H1 (cell line): ENCODE data around the gene SHC3. TPM values are rescaled to one million over a fixed set of nuclear protein-coding genes. Genes with fewer than 3 reads are reported as not detected.

Experiments used
- CTCF ChIA-PET: fragments of 300-600 bp; sonication (Branson Sonifier 250); formaldehyde crosslinking; loops from one replicate; lab custom pipeline; 2021; ENCODE audit not compliant: partially characterized antibody; lab: Charles Lee
- POLR2A ChIA-PET: fragments of 300-600 bp; sonication (Branson Sonifier 250); formaldehyde crosslinking; loops from one replicate; lab custom pipeline; 2021; ENCODE audit warnings: inconsistent platforms; ENCODE audit not compliant: partially characterized antibody; lab: Charles Lee
- DNase-seq, 2 experiments: peaks; one replicate each; pipeline versions ENCODE4 v3.0.0 to v3.0.0-alpha.2; 2010 to 2022; ENCODE audit warnings: low spot score in 2 of 2, low read depth in 1 of 2, mixed read lengths in 1 of 2
- FAIRE-seq: peaks from 2 replicates; lab custom pipeline; 2011; peaks lifted over from hg19 to GRCh38; lab: Jason Lieb, UNC
- H2AFZ ChIP-seq: 2 replicates; pipeline ENCODE4 v1.8.1; 2012; ENCODE audit warnings: low read length, inconsistent platforms
- H2AK5ac ChIP-seq: 2 replicates; pipeline ENCODE4 v1.6.1; 2013; ENCODE audit warnings: low read depth, low read length
- H2BK120ac ChIP-seq: replicated peaks from 2 replicates; pipeline ENCODE3; 2013; ENCODE audit warnings: low read depth, low read length, inconsistent platforms
- H2BK12ac ChIP-seq: 2 replicates; pipeline ENCODE4 v1.6.1; 2013; ENCODE audit warnings: low read depth, low read length
- H2BK15ac ChIP-seq: 2 replicates; pipeline ENCODE4 v1.6.1; 2013; ENCODE audit warnings: low read length
- H2BK20ac ChIP-seq: 2 replicates; pipeline ENCODE4 v1.6.1; 2013; ENCODE audit warnings: low read length
- H2BK5ac ChIP-seq: 2 replicates; pipeline ENCODE4 v1.6.1; 2013; ENCODE audit warnings: low read depth, low read length
- H3K14ac ChIP-seq: 2 replicates; pipeline ENCODE4 v1.6.1; 2013; ENCODE audit warnings: inconsistent platforms; ENCODE audit not compliant: insufficient read length
- H3K18ac ChIP-seq: 2 replicates; pipeline ENCODE4 v1.6.1; 2013; ENCODE audit warnings: low read length; ENCODE audit errors: extremely low read depth
- H3K23ac ChIP-seq: 2 replicates; pipeline ENCODE4 v1.6.1; 2013; ENCODE audit warnings: inconsistent platforms; ENCODE audit not compliant: insufficient read length
- H3K23me2 ChIP-seq: 2 replicates; pipeline ENCODE4 v1.6.1; 2013; ENCODE audit warnings: low read depth, low read length
- H3K27ac ChIP-seq: 2 replicates; pipeline ENCODE4 v1.6.1; 2011; ENCODE audit warnings: low read depth, low read length, inconsistent platforms
- H3K27me3 ChIP-seq, 4 experiments: replicated peaks in 1 of 4; 1 replicate in 1 of 4; 2 replicates in 3 of 4; pipeline versions ENCODE4 v1.6.1 to v1.8.1; 2011 to 2013; ENCODE audit warnings: low read length in 3 of 4, mild to moderate bottlenecking in 3 of 4, inconsistent platforms in 2 of 4, mixed read lengths in 2 of 4, moderate library complexity in 1 of 4; ENCODE audit not compliant: control insufficient read depth in 3 of 4, insufficient read depth in 3 of 4; ENCODE audit errors: extremely low read depth in 1 of 4
- H3K36me3 ChIP-seq, 4 experiments: 2 replicates each; pipeline versions ENCODE4 v1.6.1 to v1.8.1; 2011 to 2013; ENCODE audit warnings: mild to moderate bottlenecking in 4 of 4, low read length in 3 of 4, moderate library complexity in 2 of 4, control low read depth in 1 of 4, inconsistent platforms in 1 of 4; ENCODE audit not compliant: insufficient read depth in 4 of 4, control insufficient read depth in 2 of 4
- H3K4ac ChIP-seq: replicated peaks from 2 replicates; pipeline ENCODE3; 2013; ENCODE audit warnings: low read length, low read depth, mixed read lengths, inconsistent platforms; ENCODE audit not compliant: insufficient read length
- H3K4me1 ChIP-seq, 4 experiments: replicated peaks in 1 of 4; 1 replicate in 1 of 4; 2 replicates in 3 of 4; pipeline versions ENCODE4 v1.6.1 to v1.8.1; 2011 to 2013; ENCODE audit warnings: low read length in 3 of 4, inconsistent platforms in 2 of 4, mixed read lengths in 1 of 4; ENCODE audit not compliant: insufficient read depth in 4 of 4, control insufficient read depth in 3 of 4
- H3K4me2 ChIP-seq, 2 experiments: 2 replicates each; pipeline versions ENCODE4 v1.6.1 to v1.8.1; 2011 to 2013; ENCODE audit warnings: low read depth in 2 of 2, low read length in 2 of 2, control low read depth in 1 of 2, inconsistent platforms in 1 of 2, mild to moderate bottlenecking in 1 of 2; ENCODE audit not compliant: insufficient read depth in 1 of 2
- H3K4me3 ChIP-seq, 4 experiments: fragments of 200-600, 300-600 bp in 1 of 4; sonication (generic), shearing (Covaris generic), sonication (Bioruptor Twin) in 1 of 4; 2 replicates each; pipeline versions ENCODE4 v1.5.1 to v1.8.1; 2011 to 2016; ENCODE audit warnings: low read length in 4 of 4, low read depth in 3 of 4, control low read depth in 2 of 4, inconsistent platforms in 2 of 4, mild to moderate bottlenecking in 2 of 4, mixed read lengths in 1 of 4, moderate library complexity in 1 of 4; ENCODE audit not compliant: insufficient read depth in 2 of 4; ENCODE audit errors: extremely low read depth in 1 of 4
- H3K56ac ChIP-seq: replicated peaks from 2 replicates; pipeline ENCODE3; 2013; ENCODE audit warnings: low read depth, mild to moderate bottlenecking, mixed read lengths, low read length, inconsistent platforms; ENCODE audit not compliant: insufficient read length
- H3K79me1 ChIP-seq: 2 replicates; pipeline ENCODE4 v1.6.1; 2013; ENCODE audit warnings: low read depth, low read length, control low read depth
- H3K79me2 ChIP-seq, 2 experiments: 2 replicates each; pipeline versions ENCODE4 v1.6.1 to v1.8.1; 2012 to 2013; ENCODE audit warnings: low read length in 2 of 2, mild to moderate bottlenecking in 2 of 2, inconsistent platforms in 1 of 2; ENCODE audit not compliant: insufficient read depth in 2 of 2, control insufficient read depth in 1 of 2
- H3K9ac ChIP-seq, 4 experiments: replicated peaks in 1 of 4; 1 replicate in 1 of 4; 2 replicates in 3 of 4; pipeline versions ENCODE4 v1.6.1 to v1.8.1; 2011 to 2013; ENCODE audit warnings: low read depth in 3 of 4, low read length in 3 of 4, control low read depth in 2 of 4, mild to moderate bottlenecking in 2 of 4, moderate library complexity in 2 of 4, inconsistent platforms in 1 of 4; ENCODE audit errors: extremely low read depth in 1 of 4
- H3K9me3 ChIP-seq, 2 experiments: 2 replicates each; pipeline versions ENCODE4 v1.6.1 to v1.8.1; 2012 to 2013; ENCODE audit warnings: mild to moderate bottlenecking in 2 of 2, moderate library complexity in 2 of 2, control low read depth in 1 of 2, inconsistent platforms in 1 of 2, low read depth in 1 of 2, low read length in 1 of 2, mixed read lengths in 1 of 2; ENCODE audit not compliant: insufficient read depth in 2 of 2
- H4K20me1 ChIP-seq, 2 experiments: replicated peaks in 1 of 2; 2 replicates each; pipeline versions ENCODE3 to v1.8.1; 2011 to 2013; ENCODE audit warnings: inconsistent platforms in 2 of 2, low read length in 2 of 2, mild to moderate bottlenecking in 1 of 2; ENCODE audit not compliant: insufficient read depth in 2 of 2, control insufficient read depth in 1 of 2
- H4K5ac ChIP-seq: 2 replicates; pipeline ENCODE4 v1.6.1; 2013; ENCODE audit warnings: low read length, low read depth, mixed read lengths, inconsistent platforms; ENCODE audit not compliant: insufficient read length
- H4K8ac ChIP-seq: 2 replicates; pipeline ENCODE4 v1.8.0; 2013; ENCODE audit warnings: mild to moderate bottlenecking, moderate library complexity, low read length, inconsistent platforms; ENCODE audit not compliant: insufficient read depth; ENCODE audit errors: extremely low read depth
- H4K91ac ChIP-seq: replicated peaks from 2 replicates; pipeline ENCODE3; 2013; ENCODE audit warnings: low read length, mixed read lengths, inconsistent platforms; ENCODE audit not compliant: insufficient read length
- BRCA1 ChIP-seq: IDR thresholded peaks from 2 replicates; pipeline ENCODE4 v1.6.1; 2012; ENCODE audit warnings: low read depth, low read length, improper control_type of control experiment
- CTBP2 ChIP-seq: IDR thresholded peaks from 2 replicates; pipeline ENCODE4 v1.7.0; 2011; ENCODE audit warnings: borderline replicate concordance, mild to moderate bottlenecking, moderate library complexity, mixed read lengths, low read length; ENCODE audit not compliant: insufficient read depth, insufficient read length
- E2F6 ChIP-seq: IDR thresholded peaks from 2 replicates; pipeline ENCODE4 v1.6.1; 2012; ENCODE audit warnings: inconsistent platforms
- KDM5A ChIP-seq: fragments of 200-600 bp; IDR thresholded peaks from 2 replicates; pipeline ENCODE4 v1.7.1; 2012; ENCODE audit warnings: mild to moderate bottlenecking, low read length, inconsistent platforms, mixed read lengths
- MAFK ChIP-seq: IDR thresholded peaks from 2 replicates; pipeline ENCODE4 v1.6.1; 2012; ENCODE audit warnings: low read depth, mild to moderate bottlenecking, improper control_type of control experiment, low read length
- NANOG ChIP-seq: IDR thresholded peaks from 2 replicates; pipeline ENCODE4 v1.6.1; 2011; ENCODE audit warnings: low read length, low read depth, mild to moderate bottlenecking, inconsistent platforms; ENCODE audit not compliant: insufficient read depth, poor library complexity, severe bottlenecking
- RNF2 ChIP-seq: fragments of 200-900, 300-1000 bp; sonication (generic); IDR thresholded peaks from 2 replicates; pipeline ENCODE4 v1.7.1; 2016; ENCODE audit warnings: borderline replicate concordance, low read depth, mild to moderate bottlenecking, antibody characterized with exemption, low read length; ENCODE audit not compliant: poor library complexity, severe bottlenecking; ENCODE audit errors: missing control alignments
- RXRA ChIP-seq: IDR thresholded peaks from 2 replicates; pipeline ENCODE4 v1.6.1; 2011; ENCODE audit warnings: low read depth, mild to moderate bottlenecking, low read length, moderate library complexity; ENCODE audit not compliant: insufficient read depth
- SRF ChIP-seq: IDR thresholded peaks from 2 replicates; pipeline ENCODE4 v1.6.1; 2011; ENCODE audit warnings: mild to moderate bottlenecking, low read depth, low read length, moderate library complexity
- WGBS, 2 experiments: shearing (Covaris generic) in 1 of 2; methylation state at CpG; one replicate each; pipeline versions ENCODE4 v1.1.6 to v1.1.7; 2013 to 2015; ENCODE audit warnings: low lambda C conversion rate in 2 of 2, mixed read lengths in 2 of 2, inconsistent platforms in 1 of 2, low coverage in 1 of 2, missing lambda C conversion rate in 1 of 2; ENCODE audit not compliant: insufficient replicate concordance in 2 of 2, insufficient coverage in 1 of 2, insufficient read length in 1 of 2; ENCODE audit errors: extremely low coverage in 1 of 2, missing lambda C conversion rate in 1 of 2; 5-methylcytosine and 5-hydroxymethylcytosine counted together
- polyA plus RNA-seq, 7 experiments: library from polyadenylated mRNA; depleted of rRNA in 3 of 7; stranded (reverse) in 5 of 7; unstranded in 2 of 7; fragments of >200 nt in 5 of 7; fragments of 200-250 nt in 2 of 7; gene quantifications; 1 replicate in 5 of 7; 2 replicates in 1 of 7; 4 replicates in 1 of 7; pipeline versions ENCODE4 v1.2.1 to v1.2.3, GENCODE V29; 2011 to 2013; ENCODE audit warnings: missing spikeins in 2 of 7, mixed read lengths in 2 of 7
- total RNA-seq: library from RNA; stranded (reverse); fragmentation: NEBNext Ultra II Directional; extraction: Animal tissue kit (Norgen Biotek cat#: 25700); gene quantifications from 2 replicates; pipeline ENCODE4 v1.2.1, GENCODE V29; 2021
- TF ChIP-seq, protein P1 (sequence below): IDR thresholded peaks from 2 replicates; pipeline ENCODE4 v1.6.1; 2011; ENCODE audit warnings: low read length, improper control_type of control experiment

SHC3 gene
- total and polyA plus RNA-seq, 2 of the 8 experiments (the other 6 are each of a cell fraction or from before 2014, with no cell fraction given): 1.4 to 7.1 TPM

DNA sequence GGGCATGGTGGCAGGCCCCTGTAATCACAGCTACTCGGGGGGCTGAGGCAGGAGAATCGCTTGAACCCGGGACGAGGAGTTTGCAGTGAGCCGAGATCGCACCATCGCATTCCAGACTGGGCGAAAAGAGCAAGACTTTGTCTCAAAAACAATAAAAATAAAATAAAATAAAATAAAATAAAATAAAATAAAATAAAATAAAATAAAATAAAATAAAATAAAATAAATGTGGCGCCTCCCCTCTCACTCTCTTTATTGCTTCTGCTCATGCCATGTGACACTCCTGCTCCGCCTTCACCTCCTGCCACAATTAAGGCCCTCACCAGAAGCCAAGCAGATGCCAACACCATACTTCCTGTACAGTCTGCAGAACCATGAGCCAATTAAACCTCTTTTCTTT, 3.8 kb upstream of the SHC3 start:
- no peak for FAIRE-seq
- Histone ChIP-seq H4K20me1 (no peaks in the 10 kb centered on the region), H3K4me1 (peaks cover 2 to 15% (median 6%) of the 10 kb centered on the region in 4 experiments; a peak in 6 of 7 replicates), H2AK5ac (no peak overlapping the region), H4K91ac (no peak overlapping the region), H3K27ac (no peak overlapping the region), H2BK15ac (no peak overlapping the region), H3K23me2 (peaks cover 12% of the 10 kb centered on the region), H3K4ac (no peak overlapping the region), H3K79me1 (no peaks in the 10 kb centered on the region), H3K9ac (no peak overlapping the region), H2BK12ac (no peak overlapping the region), H3K36me3 (no peaks in the 10 kb centered on the region), H3K4me3 (no peak overlapping the region), H3K4me2 (no peak overlapping the region), H3K14ac (no peak overlapping the region), H3K9me3 (no peaks in the 10 kb centered on the region), H2AFZ (no peak overlapping the region), H2BK20ac (no peak overlapping the region), H3K79me2 (no peaks in the 10 kb centered on the region), H3K56ac (no peak overlapping the region), H3K27me3 (peaks cover 0 to 25% (median 13%) of the 10 kb centered on the region in 4 experiments; a peak in 5 of 7 replicates), H2BK120ac (no peak overlapping the region), H2BK5ac (no peak overlapping the region), H4K5ac (no peak overlapping the region), H3K23ac (no peak overlapping the region), H4K8ac (no peak overlapping the region), H3K18ac (no peak overlapping the region)
- no peak for DNase-seq
- TF ChIP-seq NANOG (no peak), SRF (no peak), BRCA1 (no peak), KDM5A (no peak), MAFK (no peak), RXRA (no peak), RNF2 (no peak), CTBP2 (no peak), E2F6 (no peak)
- TF ChIP-seq, protein P1, sequence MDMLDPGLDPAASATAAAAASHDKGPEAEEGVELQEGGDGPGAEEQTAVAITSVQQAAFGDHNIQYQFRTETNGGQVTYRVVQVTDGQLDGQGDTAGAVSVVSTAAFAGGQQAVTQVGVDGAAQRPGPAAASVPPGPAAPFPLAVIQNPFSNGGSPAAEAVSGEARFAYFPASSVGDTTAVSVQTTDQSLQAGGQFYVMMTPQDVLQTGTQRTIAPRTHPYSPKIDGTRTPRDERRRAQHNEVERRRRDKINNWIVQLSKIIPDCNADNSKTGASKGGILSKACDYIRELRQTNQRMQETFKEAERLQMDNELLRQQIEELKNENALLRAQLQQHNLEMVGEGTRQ: no peak
- WGBS, 2 experiments: 97% methylated on average over 10 of the region's 10 CpGs; no CpG with 5 or more reads in 1 of the 2 experiments
- ChIA-PET POLR2A (interaction anchor here (1.4 kb wide), 1 partner anchor 128 kb away, joined by 3 read pairs; the partner anchor contains the start of gene CKS2), CTCF (interaction anchor here (0.9 to 1.3 kb wide), 2 partner anchors 13 to 96 kb away, joined by 4 read pairs; no protein-coding TSS in a partner anchor)
